Superior temporal gyrus (tissue), 1 donor: ENCODE results near the gene MYZAP.

Source experiments
- DNase-seq: peaks from one replicate; pipeline ENCODE4 v3.0.0-alpha.2; 2016; ENCODE audit errors: extremely low spot score

MYZAP gene

GRCh38 chr15:57562196-57562769 is 29.4 kb upstream of the MYZAP start:
- no peak for DNase-seq

- DNase-seq = no peak
Observed at GRCh38 chr15:57563416-57563815, 28.3 kb upstream of the MYZAP start.

- no peak for DNase-seq
Observed at GRCh38 chr15:57565311-57565710, 26.4 kb upstream of the MYZAP start.

GRCh38 chr15:57566834-57567233 is 24.9 kb upstream of the MYZAP start:
- DNase-seq = no peak

- DNase-seq = no peak
Observed at GRCh38 chr15:57567891-57568290, 23.8 kb upstream of the MYZAP start.

GRCh38 chr15:57568299-57568698 is 23.4 kb upstream of the MYZAP start:
- DNase-seq = no peak

GRCh38 chr15:57570340-57570739 is 21.4 kb upstream of the MYZAP start:
- no peak for DNase-seq

GRCh38 chr15:57570994-57571393 is 20.7 kb upstream of the MYZAP start:
- DNase-seq = no peak

GRCh38 chr15:57571725-57572124 is 20.0 kb upstream of the MYZAP start:
- no peak for DNase-seq

GRCh38 chr15:57572468-57572867 is 19.2 kb upstream of the MYZAP start:
- DNase-seq = no peak

GRCh38 chr15:57573151-57573550 is 18.6 kb upstream of the MYZAP start:
- DNase-seq = no peak

GRCh38 chr15:57575363-57575762 is 16.3 kb upstream of the MYZAP start:
- DNase-seq = no peak

GRCh38 chr15:57578288-57578900 is 13.3 kb upstream of the MYZAP start:
- no peak for DNase-seq

GRCh38 chr15:57580428-57580827 is 11.3 kb upstream of the MYZAP start:
- no peak for DNase-seq

GRCh38 chr15:57580866-57581265 is 10.8 kb upstream of the MYZAP start:
- DNase-seq = no peak

- no peak for DNase-seq
Observed at GRCh38 chr15:57582090-57582489, 9.6 kb upstream of the MYZAP start.

- no peak for DNase-seq
Observed at GRCh38 chr15:57583282-57583681, 8.4 kb upstream of the MYZAP start.

GRCh38 chr15:57583720-57584119 is 8.0 kb upstream of the MYZAP start:
- no peak for DNase-seq

- no peak for DNase-seq
Observed at GRCh38 chr15:57586661-57587424, 4.9 kb upstream of the MYZAP start.

- no peak for DNase-seq
Observed at GRCh38 chr15:57589281-57589680, 2.4 kb upstream of the MYZAP start.

- DNase-seq = no peak
Observed at GRCh38 chr15:57589754-57590153, 1.9 kb upstream of the MYZAP start.

- no peak for DNase-seq
Observed at GRCh38 chr15:57591237-57591821, 375 bp upstream of the MYZAP start.

- no peak for DNase-seq
Observed at GRCh38 chr15:57592426-57592825, 722 bp downstream of the MYZAP start.
